Keratinocyte (primary cell): ENCODE results near the gene HOXB4. TPM values are rescaled to one million over a fixed set of nuclear protein-coding genes. Genes with fewer than 3 reads are reported as not detected.

Source experiments
- DNase-seq: peaks from one replicate; pipeline ENCODE4 v3.0.0-alpha.2; 2011; ENCODE audit warnings: low read depth, missing footprints, low spot score
- FAIRE-seq: peaks from 2 replicates; lab custom pipeline; 2011; peaks lifted over from hg19 to GRCh38; lab: Jason Lieb, UNC
- H2AFZ ChIP-seq: 2 replicates; pipeline ENCODE4 v1.6.0; 2012; ENCODE audit warnings: low read length, control low read depth, inconsistent platforms; ENCODE audit not compliant: control insufficient read depth
- H3K27ac ChIP-seq: 2 replicates; pipeline ENCODE4 v1.5.1; 2011; ENCODE audit warnings: low read length; ENCODE audit not compliant: control insufficient read depth, insufficient read depth
- H3K27me3 ChIP-seq: 3 replicates; pipeline ENCODE4 v1.6.0; 2011; ENCODE audit warnings: low read length; ENCODE audit not compliant: control insufficient read depth, insufficient read depth; ENCODE audit errors: extremely low read depth
- H3K36me3 ChIP-seq, 2 experiments: 2 replicates in 1 of 2; 3 replicates in 1 of 2; pipeline ENCODE4 v1.5.1; 2011; ENCODE audit warnings: low read length in 2 of 2, mild to moderate bottlenecking in 1 of 2; ENCODE audit not compliant: control insufficient read depth in 2 of 2, insufficient read depth in 2 of 2; ENCODE audit errors: extremely low read depth in 1 of 2
- H3K4me1 ChIP-seq: 3 replicates; pipeline ENCODE4 v1.5.1; 2011; ENCODE audit warnings: low read length; ENCODE audit not compliant: control insufficient read depth, insufficient read depth; ENCODE audit errors: extremely low read depth
- H3K4me2 ChIP-seq: 3 replicates; pipeline ENCODE4 v1.6.0; 2011; ENCODE audit warnings: low read depth, low read length; ENCODE audit not compliant: control insufficient read depth, insufficient read depth; ENCODE audit errors: extremely low read depth
- H3K4me3 ChIP-seq, 3 experiments: fragments of 200-600 bp in 1 of 3; sonication (generic) in 1 of 3; 2 replicates in 2 of 3; 3 replicates in 1 of 3; pipeline ENCODE4 v1.5.1; 2011 to 2016; ENCODE audit warnings: low read length in 3 of 3, mild to moderate bottlenecking in 3 of 3, control low read depth in 2 of 3, inconsistent platforms in 1 of 3, low read depth in 1 of 3, mixed read lengths in 1 of 3, mixed run types in 1 of 3, moderate library complexity in 1 of 3; ENCODE audit not compliant: control insufficient read depth in 2 of 3, insufficient read depth in 2 of 3; ENCODE audit errors: extremely low read depth in 1 of 3
- H3K79me2 ChIP-seq: 2 replicates; pipeline ENCODE4 v1.6.0; 2012; ENCODE audit warnings: low read length; ENCODE audit not compliant: control insufficient read depth, insufficient read depth
- H3K9ac ChIP-seq: 3 replicates; pipeline ENCODE4 v1.6.0; 2011; ENCODE audit warnings: low read length; ENCODE audit not compliant: control insufficient read depth, insufficient read depth; ENCODE audit errors: extremely low read depth
- H3K9me1 ChIP-seq: 3 replicates; pipeline ENCODE4 v1.6.0; 2011; ENCODE audit warnings: low read length; ENCODE audit not compliant: control insufficient read depth, insufficient read depth; ENCODE audit errors: extremely low read depth
- H3K9me3 ChIP-seq: 2 replicates; pipeline ENCODE4 v1.5.1; 2012; ENCODE audit warnings: low read depth, low read length; ENCODE audit not compliant: control insufficient read depth
- H4K20me1 ChIP-seq: 3 replicates; pipeline ENCODE4 v1.6.0; 2011; ENCODE audit warnings: low read length; ENCODE audit not compliant: control insufficient read depth, insufficient read depth; ENCODE audit errors: extremely low read depth
- CTCF ChIP-seq, 3 experiments: IDR thresholded peaks in 1 of 3; conservative IDR thresholded peaks in 1 of 3; optimal IDR thresholded peaks in 1 of 3; 2 replicates in 2 of 3; 3 replicates in 1 of 3; pipeline versions ENCODE3 to v1.5.1; 2011; ENCODE audit warnings: low read length in 3 of 3, mild to moderate bottlenecking in 3 of 3, moderate library complexity in 2 of 3, control low read depth in 1 of 3, inconsistent platforms in 1 of 3; ENCODE audit not compliant: insufficient read depth in 2 of 3; ENCODE audit errors: extremely low read depth in 1 of 3
- EZH2 ChIP-seq: IDR thresholded peaks from one replicate; pipeline ENCODE4 v1.6.1; 2012; ENCODE audit warnings: inconsistent platforms, mild to moderate bottlenecking, low read length, moderate library complexity
- dilution Hi-C: fragments of 300-500 bp; cut with MboI; formaldehyde crosslinking; loops from one replicate; pipeline ENCODE4 v1.7.0; 2020; ENCODE audit warnings: low sequenced_read_pairs; ENCODE audit not compliant: extremely low pct_ligation_motif_present
- polyA plus RNA-seq, 5 experiments: library from polyadenylated mRNA; depleted of rRNA in 3 of 5; stranded (reverse) in 3 of 5; stranded (forward) in 1 of 5; unstranded in 1 of 5; fragments of >200 nt; gene quantifications; 1 replicate in 1 of 5; 2 replicates in 3 of 5; 3 replicates in 1 of 5; pipeline versions ENCODE4 v1.2.1 to v1.2.3, GENCODE V29; 2011 to 2012; ENCODE audit warnings: missing spikeins in 2 of 5, low read depth in 1 of 5, low replicate concordance in 1 of 5

HOXB4 gene
- polyA plus RNA-seq, 1 donor (not counting 4 experiments of a cell fraction or from before 2014, with no cell fraction given): 0.59 TPM

- peaks cover 3% of the 10 kb centered on the region for H3K4me1 ChIP-seq
- DNase-seq: no peak
- H3K36me3 ChIP-seq: no peaks in the 10 kb centered on the region
- dilution Hi-C loops: no loop called here
- no peak for FAIRE-seq
- no peak overlapping the region for H3K9ac ChIP-seq
- TF ChIP-seq EZH2 (no peak), CTCF (optimal IDR thresholded peaks at IDR 0.05 in 1 of 3, IDR thresholded peaks at IDR 0.05 in 1 of 3, conservative IDR thresholded peaks at IDR 0.05 in 1 of 3; ENCODE audit: extremely low read depth in 1 of 3, insufficient read depth in 2 of 3, low read length in 3 of 3) (no peak)
- no peak overlapping the region for H2AFZ ChIP-seq
- H3K79me2 ChIP-seq: no peaks in the 10 kb centered on the region
- no peaks in the 10 kb centered on the region for H3K9me3 ChIP-seq
- no peak overlapping the region for H3K4me2 ChIP-seq
- peaks cover 100% of the 10 kb centered on the region for H3K27me3 ChIP-seq
- H3K9me1 ChIP-seq: no peaks in the 10 kb centered on the region
- no peaks in the 10 kb centered on the region for H4K20me1 ChIP-seq
- no peak overlapping the region for H3K4me3 ChIP-seq
- H3K27ac ChIP-seq: no peak overlapping the region
These were observed 45.4 kb upstream of the HOXB4 start for GRCh38 chr17:48623583-48623982.

GRCh38 chr17:48622857-48623256, 44.7 kb upstream of the HOXB4 start:
- H3K79me2 ChIP-seq: no peaks in the 10 kb centered on the region
- no peak overlapping the region for H3K4me2 ChIP-seq
- no peak overlapping the region for H3K27ac ChIP-seq
- no peak overlapping the region for H2AFZ ChIP-seq
- H3K36me3 ChIP-seq: no peaks in the 10 kb centered on the region
- FAIRE-seq (no peak), DNase-seq (no peak)
- TF ChIP-seq EZH2 (peak; percentile 10), CTCF (optimal IDR thresholded peaks at IDR 0.05 in 1 of 3, IDR thresholded peaks at IDR 0.05 in 1 of 3, conservative IDR thresholded peaks at IDR 0.05 in 1 of 3; ENCODE audit: extremely low read depth in 1 of 3, insufficient read depth in 2 of 3, low read length in 3 of 3) (no peak)
- H4K20me1 ChIP-seq: no peaks in the 10 kb centered on the region
- H3K9me3 ChIP-seq: no peaks in the 10 kb centered on the region
- no peak overlapping the region for H3K9ac ChIP-seq
- peaks cover 3% of the 10 kb centered on the region for H3K4me1 ChIP-seq
- dilution Hi-C loops: no loop called here
- no peaks in the 10 kb centered on the region for H3K9me1 ChIP-seq
- peaks cover 100% of the 10 kb centered on the region for H3K27me3 ChIP-seq
- H3K4me3 ChIP-seq: no peak overlapping the region
